Measurements from ENCODE around the gene UBE2J2. TPM values are rescaled to one million over a fixed set of nuclear protein-coding genes. Genes with fewer than 3 reads are reported as not detected.

Gene UBE2J2
- total RNA-seq, result 10 to 100 TPM; 33.0 to 58.4 (median 36.2) TPM

DNA sequence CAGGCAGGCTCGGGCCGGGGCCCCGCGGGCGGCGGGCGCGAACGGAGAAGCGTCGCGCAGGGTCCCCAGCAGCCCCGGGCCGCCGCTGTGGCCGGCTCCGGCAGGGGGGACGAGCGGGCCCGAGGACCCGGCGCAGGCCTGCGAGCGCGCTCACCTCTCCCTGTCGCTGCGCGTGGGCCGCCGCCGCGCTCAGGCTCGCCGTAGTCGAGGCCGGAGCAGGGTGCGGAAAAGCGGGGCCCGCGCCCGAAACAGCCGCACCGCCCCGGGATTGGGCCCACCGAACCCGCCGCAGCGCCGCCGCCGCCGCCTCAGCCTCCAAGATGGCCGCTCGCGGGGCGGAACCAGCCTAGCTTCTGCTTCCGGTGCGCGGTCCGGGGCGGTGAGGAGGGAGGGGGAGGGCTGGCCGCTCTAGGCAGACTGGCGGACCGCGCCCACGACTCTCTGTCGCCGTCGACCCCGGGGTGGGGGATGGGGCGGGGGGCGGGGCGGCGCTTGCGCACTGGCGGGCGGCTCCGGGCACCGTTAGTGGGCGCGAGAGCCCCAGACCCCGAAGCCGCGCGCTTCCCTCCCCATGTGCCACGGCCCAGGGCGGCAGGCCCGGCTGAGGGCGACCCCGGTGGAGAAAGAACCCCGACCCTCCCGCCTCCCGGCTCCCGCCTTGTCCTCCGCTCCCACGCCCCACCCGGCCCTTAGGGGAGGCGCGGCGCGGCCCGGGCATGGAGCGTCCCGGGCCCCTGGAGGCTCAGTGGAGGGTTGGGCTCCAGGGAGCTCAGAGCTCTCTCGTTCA is at the start of gene UBE2J2:
TSS of gene UBE2J2 (minus strand) at position 343 of the 787 bp plus-strand sequence. CDS start 5,862 bp downstream, outside the sequence.
- no peaks in the 10 kb centered on the region for H3K27me3 ChIP-seq
- peak within 1 kb of the TSS in 2 of 3 donors; percentile 45 to 47 for H3K27ac ChIP-seq
- no peaks in the 10 kb centered on the region for H3K36me3 ChIP-seq
- DNase-seq, result peak; percentile 95
- H3K4me3 ChIP-seq (replicated peaks in 1 of 3), result peak within 1 kb of the TSS; percentile 79 to 98 (median 85)
- no peaks in the 10 kb centered on the region for H3K9me3 ChIP-seq
- TF ChIP-seq CTCF (IDR thresholded peaks at IDR 0.05) (no peak), POLR2A (IDR thresholded peaks at IDR 0.05) (peak in 1 of 2 donors; percentile 74)
- intact Hi-C loops (cut with DNase I), result loop anchor here (10.0 kb wide), 1 partner anchor 51 kb away; the partner anchor contains the start of genes CPTP and INTS11
- H3K4me1 ChIP-seq, result peaks cover 29 to 34% of the 10 kb centered on the region in 2 donors
- WGBS, 2 donors, result 0% methylated on average over 1 to 18 of the region's 105 CpGs

- Histone ChIP-seq H3K4me1 (peaks cover 18 to 45% of the 10 kb centered on the region in 2 donors), H3K27ac (no peak overlapping the region), H3K9me3 (no peaks in the 10 kb centered on the region), H3K36me3 (peaks cover 9 to 17% of the 10 kb centered on the region in 2 donors), H3K4me3 (replicated peaks in 1 of 3) (no peak overlapping the region), H3K27me3 (no peaks in the 10 kb centered on the region)
- intact Hi-C loops (cut with DNase I), result loop anchor here (10.0 kb wide), 1 partner anchor 48 kb away; the partner anchor contains the start of gene UBE2J2
- DNase-seq, result no peak
- 88 to 91% methylated on average over 10 of the region's 10 CpGs for WGBS, 2 donors
- TF ChIP-seq POLR2A (IDR thresholded peaks at IDR 0.05) (no peak), CTCF (IDR thresholded peaks at IDR 0.05) (no peak)
These were observed 49.3 kb upstream of the UBE2J2 start for GRCh38 chr1:1322952-1323351.

DNA sequence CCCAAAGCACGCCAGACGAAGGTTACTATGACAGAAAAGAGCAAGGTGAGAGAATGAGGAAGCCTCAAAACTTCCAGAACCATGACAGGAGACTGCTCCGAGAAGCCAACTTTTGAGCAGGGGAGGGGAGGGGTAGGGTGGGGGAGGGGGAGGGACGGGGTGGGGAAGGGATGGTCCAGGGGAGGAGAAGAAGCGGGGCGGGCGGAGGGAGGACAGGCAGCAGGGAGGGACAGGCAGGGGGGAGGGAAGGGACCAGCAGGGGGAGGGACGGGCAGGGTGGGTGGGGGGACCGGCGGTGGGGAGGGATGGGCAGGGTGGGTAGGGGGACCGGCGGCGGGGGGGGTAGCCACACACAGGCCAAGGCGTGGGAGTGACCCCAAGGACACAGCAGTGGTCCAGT is 48.8 kb upstream of the UBE2J2 start:
- H3K27me3 ChIP-seq, result no peaks in the 10 kb centered on the region
- peaks cover 3 to 12% of the 10 kb centered on the region in 2 donors for H3K36me3 ChIP-seq
- H3K4me3 ChIP-seq (replicated peaks in 1 of 3), result no peak overlapping the region
- no peak for TF ChIP-seq POLR2A (IDR thresholded peaks at IDR 0.05)
- no peak for TF ChIP-seq CTCF (IDR thresholded peaks at IDR 0.05)
- 80 to 93% methylated on average over 10 to 14 of the region's 14 CpGs for WGBS, 2 donors
- H3K4me1 ChIP-seq, result peaks cover 18 to 47% of the 10 kb centered on the region in 2 donors
- DNase-seq, result no peak
- no peaks in the 10 kb centered on the region for H3K9me3 ChIP-seq
- intact Hi-C loops (cut with DNase I), result loop anchor here (10.0 kb wide), 1 partner anchor 48 kb away; the partner anchor contains the start of gene UBE2J2
- no peak overlapping the region for H3K27ac ChIP-seq

DNA sequence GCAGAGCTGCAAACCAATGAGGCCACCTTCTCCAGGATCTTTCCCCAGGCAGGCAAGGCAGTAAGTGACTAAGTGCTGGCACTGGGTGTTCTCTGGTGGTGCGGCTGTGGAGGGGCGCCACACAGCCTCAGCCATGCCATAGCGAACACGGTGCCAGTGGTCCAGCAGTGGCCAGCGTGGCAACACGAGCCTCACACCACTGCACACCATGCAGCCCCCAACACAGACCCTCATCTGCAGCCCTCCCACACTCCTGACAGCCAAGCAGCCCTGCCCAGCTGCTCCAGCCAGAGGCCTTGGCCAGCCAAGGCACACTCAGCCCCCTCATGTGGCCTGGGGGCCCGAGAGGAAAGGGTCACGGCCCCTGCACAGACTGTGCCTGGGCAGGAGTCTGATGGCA is 47.8 kb upstream of the UBE2J2 start:
- 89% methylated on average over 2 of the region's 8 CpGs; no CpG with 5 or more reads in 1 of the 2 donors for WGBS, 2 donors
- TF ChIP-seq POLR2A (IDR thresholded peaks at IDR 0.05) (no peak), CTCF (IDR thresholded peaks at IDR 0.05) (no peak)
- no peak for DNase-seq
- Histone ChIP-seq H3K27ac (no peak overlapping the region), H3K4me3 (replicated peaks in 1 of 3) (no peak overlapping the region), H3K36me3 (peaks cover 0 to 11% of the 10 kb centered on the region in 2 donors), H3K4me1 (peaks cover 18 to 45% of the 10 kb centered on the region in 2 donors), H3K27me3 (no peaks in the 10 kb centered on the region), H3K9me3 (no peaks in the 10 kb centered on the region)
- intact Hi-C loops (cut with DNase I), result loop anchor here (10.0 kb wide), 1 partner anchor 47 kb away; the partner anchor contains the start of gene UBE2J2
